PC-3 (cell line): ENCODE measurements around the gene DPPA4. TPM values are rescaled to one million over a fixed set of nuclear protein-coding genes. Genes with fewer than 3 reads are reported as not detected.

Experiments used
- ATAC-seq: fragments of 200-7000 bp; cut with Tn5 transposase; 2 replicates; pipeline ENCODE4 v1.9.1; 2020; ENCODE audit warnings: mild to moderate bottlenecking, moderate library complexity
- BruUV-seq: library from RNA; stranded (reverse); fragments of 400-500 nt; replicated peaks from 2 replicates; lab custom pipeline; 2021; lab: Mats Ljungman, UMichigan
- CTCF ChIA-PET: fragments of 300-600 bp; sonication (Branson Sonifier 250); formaldehyde crosslinking; loops from one replicate; lab custom pipeline; 2022; ENCODE audit warnings: antibody characterized with exemption; lab: Charles Lee
- POLR2A ChIA-PET: fragments of 300-600 bp; sonication (Branson Sonifier 250); formaldehyde crosslinking; loops from one replicate; lab custom pipeline; 2022; ENCODE audit warnings: antibody characterized with exemption; ENCODE audit not compliant: unreplicated experiment; lab: Charles Lee
- DNase-seq: peaks from one replicate; pipeline ENCODE4 v3.0.0-alpha.2; 2015
- H2AFZ ChIP-seq: fragments of 300-600 bp; sonication (generic); 2 replicates; pipeline ENCODE4 v1.6.0; 2016; ENCODE audit warnings: antibody characterized with exemption, low read length
- H3F3A ChIP-seq: fragments of 300-600 bp; sonication (generic); one replicate; pipeline ENCODE4 v1.6.0; 2017; ENCODE audit warnings: antibody characterized with exemption, low read length, control low read depth, mild to moderate bottlenecking; ENCODE audit not compliant: unreplicated experiment
- H3K27ac ChIP-seq: fragments of 300-600 bp; sonication (generic); 2 replicates; pipeline ENCODE4 v1.5.1; 2016; ENCODE audit warnings: mild to moderate bottlenecking, low read length
- H3K27me3 ChIP-seq: fragments of 300-600 bp; sonication (generic); 2 replicates; pipeline ENCODE4 v1.6.1; 2016; ENCODE audit warnings: low read length, mixed read lengths
- H3K36me3 ChIP-seq: fragments of 300-600 bp; sonication (generic); 2 replicates; pipeline ENCODE4 v1.6.1; 2016; ENCODE audit warnings: low read depth, mixed run types, low read length, mixed read lengths
- H3K4me1 ChIP-seq: fragments of 300-600 bp; sonication (generic); 2 replicates; pipeline ENCODE4 v1.5.1; 2016; ENCODE audit warnings: low read length; ENCODE audit not compliant: insufficient read depth
- H3K4me2 ChIP-seq: fragments of 300-600 bp; sonication (generic); 2 replicates; pipeline ENCODE4 v1.6.0; 2016; ENCODE audit warnings: low read length
- H3K4me3 ChIP-seq: fragments of 300-600 bp; sonication (generic); 2 replicates; pipeline ENCODE4 v1.5.1; 2016; ENCODE audit warnings: mild to moderate bottlenecking, low read length, mixed read lengths
- H3K79me2 ChIP-seq: fragments of 300-600 bp; sonication (generic); 2 replicates; pipeline ENCODE4 v1.6.1; 2017; ENCODE audit warnings: low read length, mixed read lengths
- H3K9ac ChIP-seq: fragments of 300-600 bp; sonication (generic); 2 replicates; pipeline ENCODE4 v1.6.0; 2016; ENCODE audit warnings: mild to moderate bottlenecking, low read length
- H3K9me2 ChIP-seq: fragments of 300-600 bp; sonication (generic); replicated peaks from 2 replicates; pipeline ENCODE4 v1.6.1; 2016; ENCODE audit warnings: mixed run types, low read length, mixed read lengths
- H3K9me3 ChIP-seq: fragments of 300-600 bp; sonication (generic); 2 replicates; pipeline ENCODE4 v1.6.1; 2016; ENCODE audit warnings: low read length, mixed read lengths
- H4K20me1 ChIP-seq: fragments of 300-600 bp; sonication (generic); 2 replicates; pipeline ENCODE4 v1.6.1; 2016; ENCODE audit warnings: low read length, mixed read lengths
- EZH2 ChIP-seq: fragments of 300-600 bp; sonication (generic); IDR thresholded peaks from one replicate; pipeline ENCODE4 v1.6.1; 2017; ENCODE audit warnings: antibody characterized with exemption, mild to moderate bottlenecking, low read length; ENCODE audit not compliant: unreplicated experiment
- EZH2phosphoT487 ChIP-seq: fragments of 300-600 bp; sonication (generic); IDR thresholded peaks from 2 replicates; pipeline ENCODE4 v1.6.1; 2018; ENCODE audit warnings: mild to moderate bottlenecking, antibody characterized with exemption, low read length, borderline replicate concordance
- intact Hi-C: fragments of 100-400 bp; cut with micrococcal nuclease; formaldehyde crosslinking; loops from 2 replicates; pipeline ENCODE4 v1.9.0; 2023
- total RNA-seq: library from RNA; depleted of rRNA; stranded (reverse); fragments of >200 nt; gene quantifications from 2 replicates; pipeline ENCODE4 v1.2.3, GENCODE V29; 2014
- TF ChIP-seq, protein P1 (sequence below): fragments of 300-600 bp; sonication (generic); conservative IDR thresholded peaks from 2 replicates; pipeline ENCODE4 v1.5.1; 2017; ENCODE audit warnings: antibody characterized with exemption, low read depth, mild to moderate bottlenecking, low read length

DPPA4 gene
- total RNA-seq, 1 experiment from 2014 or later = not detected

GRCh38 chr3:109338322-109338721 is 976 bp upstream of the DPPA4 start:
- no peaks in the 10 kb centered on the region for H3K36me3 ChIP-seq
- H3K4me3 ChIP-seq = no peak overlapping the region
- ChIA-PET POLR2A (no interaction called here), CTCF (no interaction called here)
- DNase-seq (no peak), ATAC-seq (no peak)
- peaks cover 28% of the 10 kb centered on the region for H3K27me3 ChIP-seq
- H3K9me3 ChIP-seq = no peaks in the 10 kb centered on the region
- no peak overlapping the region for H3K9ac ChIP-seq
- intact Hi-C loops = no loop called here
- H2AFZ ChIP-seq = no peak overlapping the region
- TF ChIP-seq EZH2phosphoT487 = no peak
- TF ChIP-seq, protein P1, sequence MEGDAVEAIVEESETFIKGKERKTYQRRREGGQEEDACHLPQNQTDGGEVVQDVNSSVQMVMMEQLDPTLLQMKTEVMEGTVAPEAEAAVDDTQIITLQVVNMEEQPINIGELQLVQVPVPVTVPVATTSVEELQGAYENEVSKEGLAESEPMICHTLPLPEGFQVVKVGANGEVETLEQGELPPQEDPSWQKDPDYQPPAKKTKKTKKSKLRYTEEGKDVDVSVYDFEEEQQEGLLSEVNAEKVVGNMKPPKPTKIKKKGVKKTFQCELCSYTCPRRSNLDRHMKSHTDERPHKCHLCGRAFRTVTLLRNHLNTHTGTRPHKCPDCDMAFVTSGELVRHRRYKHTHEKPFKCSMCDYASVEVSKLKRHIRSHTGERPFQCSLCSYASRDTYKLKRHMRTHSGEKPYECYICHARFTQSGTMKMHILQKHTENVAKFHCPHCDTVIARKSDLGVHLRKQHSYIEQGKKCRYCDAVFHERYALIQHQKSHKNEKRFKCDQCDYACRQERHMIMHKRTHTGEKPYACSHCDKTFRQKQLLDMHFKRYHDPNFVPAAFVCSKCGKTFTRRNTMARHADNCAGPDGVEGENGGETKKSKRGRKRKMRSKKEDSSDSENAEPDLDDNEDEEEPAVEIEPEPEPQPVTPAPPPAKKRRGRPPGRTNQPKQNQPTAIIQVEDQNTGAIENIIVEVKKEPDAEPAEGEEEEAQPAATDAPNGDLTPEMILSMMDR = no peak
- TF ChIP-seq EZH2 = no peak
- no peak overlapping the region for H3K27ac ChIP-seq
- H4K20me1 ChIP-seq = no peaks in the 10 kb centered on the region
- H3K9me2 ChIP-seq = no peaks in the 10 kb centered on the region
- no TSS peak for BruUV-seq
- H3K4me2 ChIP-seq = no peak overlapping the region
- H3F3A ChIP-seq = no peaks in the 10 kb centered on the region
- H3K79me2 ChIP-seq = no peaks in the 10 kb centered on the region
- H3K4me1 ChIP-seq = no peaks in the 10 kb centered on the region

- Histone ChIP-seq H3K27ac (no peak overlapping the region), H3F3A (no peaks in the 10 kb centered on the region), H3K4me3 (no peak overlapping the region), H3K9ac (no peak overlapping the region), H3K9me2 (no peaks in the 10 kb centered on the region), H3K36me3 (no peaks in the 10 kb centered on the region), H3K4me1 (no peaks in the 10 kb centered on the region), H4K20me1 (no peaks in the 10 kb centered on the region), H3K79me2 (no peaks in the 10 kb centered on the region), H3K4me2 (peak overlapping the region; percentile 9; the same call in 1 of the 2 replicates), H3K9me3 (no peaks in the 10 kb centered on the region), H3K27me3 (peaks cover 37% of the 10 kb centered on the region), H2AFZ (peak overlapping the region; percentile 21; the same call in 1 of the 2 replicates)
- CTCF ChIA-PET = no interaction called here
- ATAC-seq (no peak), DNase-seq (no peak)
- TF ChIP-seq EZH2 = no peak
- TF ChIP-seq, protein P1 = no peak
- TF ChIP-seq EZH2phosphoT487 = no peak
- POLR2A ChIA-PET = interaction anchor here (0.6 kb wide), 2 partner anchors 8 to 173 kb away, joined by 3 to 11 read pairs; no protein-coding TSS in a partner anchor
- intact Hi-C loops = no loop called here
- BruUV-seq = no TSS peak
These were observed 970 bp downstream of the DPPA4 start for GRCh38 chr3:109336291-109336861.

- intact Hi-C loops = no loop called here
- H3K9me2 ChIP-seq = no peaks in the 10 kb centered on the region
- DNase-seq = no peak
- H3K4me3 ChIP-seq = no peak overlapping the region
- POLR2A ChIA-PET = no interaction called here
- no TSS peak for BruUV-seq
- no peak for TF ChIP-seq EZH2phosphoT487
- no peaks in the 10 kb centered on the region for H3K9me3 ChIP-seq
- H3K4me2 ChIP-seq = no peak overlapping the region
- H3K27me3 ChIP-seq = peaks cover 40% of the 10 kb centered on the region
- no peak overlapping the region for H2AFZ ChIP-seq
- H3K9ac ChIP-seq = no peak overlapping the region
- H3K4me1 ChIP-seq = no peaks in the 10 kb centered on the region
- no peak for ATAC-seq
- no peaks in the 10 kb centered on the region for H4K20me1 ChIP-seq
- H3K36me3 ChIP-seq = no peaks in the 10 kb centered on the region
- H3K27ac ChIP-seq = no peak overlapping the region
- H3F3A ChIP-seq = no peaks in the 10 kb centered on the region
- no peaks in the 10 kb centered on the region for H3K79me2 ChIP-seq
- CTCF ChIA-PET = no interaction called here
These were observed 2.8 kb downstream of the DPPA4 start for GRCh38 chr3:109334572-109334971.
